Large intestine (tissue), 3 donors: ENCODE results near the gene PTP4A2. TPM values are rescaled to one million over a fixed set of nuclear protein-coding genes. Genes with fewer than 3 reads are reported as not detected.
"Not testable (repeated sequence)": the region's sequence is repeated elsewhere in the genome, so short reads cannot be mapped to it uniquely, and the experiment has no call there.

Experiments
- DNase-seq, 2 donors: peaks; one replicate each; pipeline versions ENCODE4 v3.0.0 to v3.0.0-alpha.2; 2013
- H3K27ac ChIP-seq: one replicate; pipeline ENCODE4 v1.5.1; 2013; ENCODE audit warnings: low read length
- H3K27me3 ChIP-seq: 2 replicates; pipeline ENCODE4 v1.6.1; 2013; ENCODE audit warnings: low read length; ENCODE audit not compliant: control insufficient read depth, insufficient read depth
- H3K36me3 ChIP-seq: 2 replicates; pipeline ENCODE4 v1.6.1; 2013; ENCODE audit warnings: low read length; ENCODE audit not compliant: control insufficient read depth, insufficient read depth
- H3K4me1 ChIP-seq: one replicate; pipeline ENCODE4 v1.6.1; 2013; ENCODE audit warnings: low read length; ENCODE audit not compliant: control insufficient read depth, insufficient read depth
- H3K4me3 ChIP-seq: one replicate; pipeline ENCODE4 v1.5.1; 2013; ENCODE audit warnings: low read length
- H3K9me3 ChIP-seq: one replicate; pipeline ENCODE4 v1.6.1; 2013; ENCODE audit warnings: mild to moderate bottlenecking, low read depth, low read length, moderate library complexity; ENCODE audit not compliant: control insufficient read depth
- WGBS: methylation state at CpG from one replicate; pipeline ENCODE4 v1.1.5; 2013; ENCODE audit warnings: low lambda C conversion rate; ENCODE audit not compliant: insufficient coverage; 5-methylcytosine and 5-hydroxymethylcytosine counted together
- polyA plus RNA-seq: library from polyadenylated mRNA; unstranded; fragments of 120-200 nt; gene quantifications from one replicate; pipeline ENCODE4 v1.2.1, GENCODE V29; 2013

Gene PTP4A2
- polyA plus RNA-seq, 1 donor, result 188 TPM

GRCh38 chr1:31906557-31906956 lies 31.6 kb downstream of the PTP4A2 start:
- DNase-seq, result no peak
- no CpG with 5 or more reads among the region's 2 CpGs for WGBS
- Histone ChIP-seq H3K4me1 (no peaks in the 10 kb centered on the region), H3K27me3 (no peaks in the 10 kb centered on the region), H3K36me3 (peaks cover 45% of the 10 kb centered on the region), H3K9me3 (no peaks in the 10 kb centered on the region), H3K4me3 (no peak overlapping the region), H3K27ac (no peak overlapping the region)

GRCh38 chr1:31905681-31906080 lies 32.5 kb downstream of the PTP4A2 start:
- DNase-seq, result no peak
- Histone ChIP-seq H3K4me3 (no peak overlapping the region), H3K36me3 (peaks cover 45% of the 10 kb centered on the region), H3K27ac (no peak overlapping the region), H3K4me1 (no peaks in the 10 kb centered on the region), H3K27me3 (no peaks in the 10 kb centered on the region), H3K9me3 (no peaks in the 10 kb centered on the region)
- no CpG with 5 or more reads among the region's 2 CpGs for WGBS

GRCh38 chr1:31905093-31905509 lies 33.1 kb downstream of the PTP4A2 start:
- 87% methylated on average over 2 of the region's 6 CpGs for WGBS
- peaks cover 43% of the 10 kb centered on the region for H3K36me3 ChIP-seq

GRCh38 chr1:31904339-31905092 lies 33.7 kb downstream of the PTP4A2 start:
- Histone ChIP-seq H3K27me3 (no peaks in the 10 kb centered on the region), H3K9me3 (no peaks in the 10 kb centered on the region), H3K4me1 (no peaks in the 10 kb centered on the region), H3K36me3 (peaks cover 37% of the 10 kb centered on the region), H3K27ac (no peak overlapping the region), H3K4me3 (no peak overlapping the region)
- DNase-seq, result no peak
- WGBS, result 60% methylated on average over 1 of the region's 9 CpGs

More at GRCh38 chr1:31905093-31905509, 33.1 kb downstream of the PTP4A2 start:
- Histone ChIP-seq H3K9me3 (no peaks in the 10 kb centered on the region), H3K4me3 (no peak overlapping the region), H3K27me3 (no peaks in the 10 kb centered on the region), H3K4me1 (no peaks in the 10 kb centered on the region), H3K27ac (no peak overlapping the region)
- no peak for DNase-seq

- Histone ChIP-seq H3K4me1 (no peaks in the 10 kb centered on the region), H3K27me3 (no peaks in the 10 kb centered on the region), H3K36me3 (peaks cover 21% of the 10 kb centered on the region), H3K9me3 (no peaks in the 10 kb centered on the region), H3K4me3 (no peak overlapping the region), H3K27ac (no peak overlapping the region)
- no CpG with 5 or more reads among the region's 5 CpGs for WGBS
- DNase-seq, result no peak
Measured at GRCh38 chr1:31902510-31902860, 35.7 kb downstream of the PTP4A2 start.

- no peaks in the 10 kb centered on the region for H3K4me1 ChIP-seq
- H3K27me3 ChIP-seq, result no peaks in the 10 kb centered on the region
- H3K9me3 ChIP-seq, result no peaks in the 10 kb centered on the region
- H3K36me3 ChIP-seq, result peaks cover 16% of the 10 kb centered on the region
- no peak for DNase-seq
- WGBS, result no CpG with 5 or more reads among the region's 6 CpGs
- H3K4me3 ChIP-seq, result no peak overlapping the region
- no peak overlapping the region for H3K27ac ChIP-seq
Measured at GRCh38 chr1:31901838-31902509, 36.2 kb downstream of the PTP4A2 start.

- H3K4me3 ChIP-seq, result no peak overlapping the region
- DNase-seq, result no peak
- no peaks in the 10 kb centered on the region for H3K27me3 ChIP-seq
- no peaks in the 10 kb centered on the region for H3K4me1 ChIP-seq
- no CpG with 5 or more reads among the region's 3 CpGs for WGBS
- peaks cover 9% of the 10 kb centered on the region for H3K36me3 ChIP-seq
- no peaks in the 10 kb centered on the region for H3K9me3 ChIP-seq
- no peak overlapping the region for H3K27ac ChIP-seq
Measured at GRCh38 chr1:31900790-31901189, 37.4 kb downstream of the PTP4A2 start.

- no peak for DNase-seq
- H3K27ac ChIP-seq, result no peak overlapping the region
- H3K36me3 ChIP-seq, result no peaks in the 10 kb centered on the region
- H3K4me1 ChIP-seq, result no peaks in the 10 kb centered on the region
- no peak overlapping the region for H3K4me3 ChIP-seq
- H3K9me3 ChIP-seq, result no peaks in the 10 kb centered on the region
- WGBS, result no CpG with 5 or more reads among the region's 6 CpGs
- H3K27me3 ChIP-seq, result no peaks in the 10 kb centered on the region
Measured at GRCh38 chr1:31897526-31898100, 40.6 kb downstream of the PTP4A2 start.

- H3K27ac ChIP-seq, DNase-seq, H3K4me1 ChIP-seq, H3K27me3 ChIP-seq, H3K9me3 ChIP-seq, H3K36me3 ChIP-seq, H3K4me3 ChIP-seq: not testable (repeated sequence)
- no CpG with 5 or more reads among the region's 2 CpGs for WGBS
Measured at GRCh38 chr1:31895474-31896198, 42.5 kb downstream of the PTP4A2 start.

- Histone ChIP-seq H3K27ac (no peak overlapping the region), H3K36me3 (no peaks in the 10 kb centered on the region), H3K4me3 (no peak overlapping the region), H3K9me3 (no peaks in the 10 kb centered on the region), H3K27me3 (no peaks in the 10 kb centered on the region), H3K4me1 (peaks cover 6% of the 10 kb centered on the region)
- no peak for DNase-seq
- WGBS, result no CpG with 5 or more reads among the region's 3 CpGs
Measured at GRCh38 chr1:31891280-31891679, 46.9 kb downstream of the PTP4A2 start.
